HG03025 (cell line): ENCODE measurements around the gene KIF9.
"Not testable (repeated sequence)": the region's sequence is repeated elsewhere in the genome, so short reads cannot be mapped to it uniquely, and the experiment has no call there.

Source experiments
- ATAC-seq: cut with Tn5 transposase; IDR thresholded peaks from one replicate; pipeline ENCODE4 v1.9.1; 2021; ENCODE audit warnings: mild to moderate bottlenecking, moderate library complexity; ENCODE audit not compliant: unreplicated experiment, low FRiP score

KIF9 gene

GRCh38 chr3:47282424-47283192, at the start of gene KIF9, which contains the start of gene KLHL18:
TSS of gene KIF9 (minus strand) at chr3:47282799. CDS start at chr3:47277374, 5,425 bp downstream.
TSS of gene KLHL18 (plus strand) at chr3:47282944. CDS start at chr3:47282966, 22 bp downstream.
- peak; percentile 79 for ATAC-seq

GRCh38 chr3:47324278-47324865, 41.8 kb upstream of the KIF9 start:
- no peak for ATAC-seq

GRCh38 chr3:47323431-47324277, 41.1 kb upstream of the KIF9 start:
- ATAC-seq: no peak

GRCh38 chr3:47319956-47320355, 37.4 kb upstream of the KIF9 start:
- no peak for ATAC-seq

GRCh38 chr3:47318916-47319315, 36.3 kb upstream of the KIF9 start:
- ATAC-seq: no peak

GRCh38 chr3:47316151-47316550, 33.6 kb upstream of the KIF9 start:
- not testable (repeated sequence) for ATAC-seq

- ATAC-seq: no peak
Measured at GRCh38 chr3:47315069-47315647, 32.6 kb upstream of the KIF9 start.

- ATAC-seq: no peak
Measured at GRCh38 chr3:47314056-47314764, 31.6 kb upstream of the KIF9 start.

GRCh38 chr3:47313341-47314055, 30.9 kb upstream of the KIF9 start:
- no peak for ATAC-seq

GRCh38 chr3:47310391-47310790, 27.8 kb upstream of the KIF9 start:
- no peak for ATAC-seq

- not testable (repeated sequence) for ATAC-seq
Measured at GRCh38 chr3:47309231-47309630, 26.6 kb upstream of the KIF9 start.

GRCh38 chr3:47306022-47306421, 23.4 kb upstream of the KIF9 start:
- ATAC-seq: no peak

- no peak for ATAC-seq
Measured at GRCh38 chr3:47301456-47301855, 18.9 kb upstream of the KIF9 start.

GRCh38 chr3:47299381-47300318, 17.1 kb upstream of the KIF9 start:
- no peak for ATAC-seq

GRCh38 chr3:47298439-47298838, 15.8 kb upstream of the KIF9 start:
- no peak for ATAC-seq

- ATAC-seq: no peak
Measured at GRCh38 chr3:47296562-47297302, 14.1 kb upstream of the KIF9 start.

GRCh38 chr3:47295976-47296375, 13.4 kb upstream of the KIF9 start:
- ATAC-seq: no peak

- no peak for ATAC-seq
Measured at GRCh38 chr3:47295322-47295721, 12.7 kb upstream of the KIF9 start.
